Stimulated activated CD4-positive, alpha-beta T cell treated with anti-CD3 and anti-CD28 coated beads, Interleukin-12 subunit alpha, Interleukin-12 subunit beta, amount 100 ng/mL, for 4 hours (primary cell): ENCODE measurements around the gene RHOD.

ENCODE experiments used
- DNase-seq: peaks from one replicate; pipeline ENCODE4 v3.0.0-alpha.2; 2020

Gene RHOD, protein sequence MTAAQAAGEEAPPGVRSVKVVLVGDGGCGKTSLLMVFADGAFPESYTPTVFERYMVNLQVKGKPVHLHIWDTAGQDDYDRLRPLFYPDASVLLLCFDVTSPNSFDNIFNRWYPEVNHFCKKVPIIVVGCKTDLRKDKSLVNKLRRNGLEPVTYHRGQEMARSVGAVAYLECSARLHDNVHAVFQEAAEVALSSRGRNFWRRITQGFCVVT

DNA sequence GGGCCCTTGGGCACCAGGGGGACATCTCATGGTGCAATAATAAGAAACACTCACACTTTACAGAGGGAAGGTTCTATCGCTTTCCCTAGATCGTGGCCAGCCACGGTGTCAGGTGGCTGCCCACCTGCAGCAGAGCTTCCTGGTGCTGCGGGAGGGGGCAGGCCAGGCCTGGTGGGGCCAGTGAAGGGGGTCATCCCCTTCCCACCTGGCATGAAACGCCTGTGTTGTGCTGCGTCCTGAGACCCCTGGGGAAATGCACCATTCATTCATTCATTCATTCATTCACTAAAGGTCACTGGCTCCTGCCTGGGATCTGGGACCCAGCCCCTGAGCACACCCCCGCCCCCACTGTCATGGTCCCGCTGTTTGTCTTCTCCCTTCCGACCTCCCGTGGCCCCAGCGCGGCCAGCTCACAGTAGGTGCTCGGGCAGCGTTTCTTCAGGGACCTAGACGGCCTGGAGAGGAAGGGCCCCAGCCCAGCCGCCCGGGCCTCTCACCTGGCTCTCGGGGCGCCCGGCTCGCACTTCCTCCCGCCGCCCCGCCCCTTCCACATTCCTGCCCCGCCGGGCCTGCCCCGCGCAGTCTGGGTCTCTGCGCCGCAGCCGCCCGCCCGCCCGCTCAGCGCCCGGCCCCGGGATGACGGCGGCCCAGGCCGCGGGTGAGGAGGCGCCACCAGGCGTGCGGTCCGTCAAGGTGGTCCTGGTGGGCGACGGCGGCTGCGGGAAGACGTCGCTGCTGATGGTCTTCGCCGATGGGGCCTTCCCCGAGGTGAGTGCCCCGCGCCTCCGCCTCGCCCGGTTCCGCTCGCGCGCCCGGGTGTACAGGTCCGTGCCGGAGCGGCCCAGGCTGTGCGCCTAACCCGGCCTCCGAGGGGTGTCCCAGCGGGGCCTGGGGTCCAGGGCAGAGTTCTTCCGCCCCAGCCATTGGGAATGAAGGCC lies at the start of gene RHOD:
TSS of gene RHOD (plus strand) at position 581 of the 938 bp plus-strand sequence. CDS start at position 637, 56 bp downstream.
- peak; percentile 38 for DNase-seq

DNA sequence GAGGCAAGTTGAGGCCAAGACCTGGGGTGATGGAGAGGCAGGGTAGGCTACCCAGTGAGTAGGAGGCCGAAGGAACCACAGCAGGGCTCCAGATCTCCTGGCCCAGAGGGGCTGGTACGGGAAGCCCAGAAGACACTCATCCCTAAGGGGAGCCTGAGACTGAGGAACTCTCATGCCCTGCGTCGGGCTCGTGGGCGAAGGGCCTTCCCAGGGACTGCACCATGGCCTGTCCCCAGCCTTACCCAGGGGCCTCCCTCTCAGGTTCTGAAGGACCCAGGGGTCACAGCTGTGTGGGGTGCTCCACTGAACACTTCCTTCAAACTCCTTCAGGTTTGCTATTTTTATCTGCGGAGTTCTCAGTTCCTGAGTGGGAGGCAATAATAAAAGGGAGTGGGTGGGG lies 49.5 kb upstream of the RHOD start:
- DNase-seq, result no peak

DNA sequence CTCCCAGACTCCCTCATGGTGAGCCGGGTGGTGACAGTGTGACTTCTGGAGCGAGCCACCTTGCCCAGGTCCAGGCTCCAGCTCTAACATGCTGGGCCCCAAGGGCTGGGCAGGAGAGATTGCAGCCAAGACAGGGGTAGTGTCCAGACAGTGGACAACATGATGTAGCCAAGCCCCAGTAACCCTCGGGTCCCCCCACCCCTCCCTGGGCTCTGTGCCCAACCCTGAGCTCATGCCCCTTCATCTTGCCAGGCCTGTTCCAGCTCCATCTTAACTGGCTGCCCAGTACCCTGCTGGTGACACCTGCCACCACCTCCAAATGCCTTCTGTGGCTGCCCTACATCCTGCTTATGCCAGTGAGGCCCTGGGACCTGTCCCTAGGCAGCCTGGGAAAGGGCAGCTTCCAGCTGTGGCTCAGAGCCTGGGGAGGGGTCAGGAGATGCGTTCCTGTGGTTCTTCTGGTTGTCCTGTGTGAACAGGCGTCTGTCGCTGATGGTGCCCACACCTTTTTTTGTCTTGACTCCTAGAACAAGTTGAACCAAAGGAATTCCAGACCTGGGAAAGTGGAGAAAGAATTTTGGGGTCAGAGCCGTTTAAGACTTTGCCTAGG lies 46.2 kb upstream of the RHOD start:
- DNase-seq, result no peak

DNA sequence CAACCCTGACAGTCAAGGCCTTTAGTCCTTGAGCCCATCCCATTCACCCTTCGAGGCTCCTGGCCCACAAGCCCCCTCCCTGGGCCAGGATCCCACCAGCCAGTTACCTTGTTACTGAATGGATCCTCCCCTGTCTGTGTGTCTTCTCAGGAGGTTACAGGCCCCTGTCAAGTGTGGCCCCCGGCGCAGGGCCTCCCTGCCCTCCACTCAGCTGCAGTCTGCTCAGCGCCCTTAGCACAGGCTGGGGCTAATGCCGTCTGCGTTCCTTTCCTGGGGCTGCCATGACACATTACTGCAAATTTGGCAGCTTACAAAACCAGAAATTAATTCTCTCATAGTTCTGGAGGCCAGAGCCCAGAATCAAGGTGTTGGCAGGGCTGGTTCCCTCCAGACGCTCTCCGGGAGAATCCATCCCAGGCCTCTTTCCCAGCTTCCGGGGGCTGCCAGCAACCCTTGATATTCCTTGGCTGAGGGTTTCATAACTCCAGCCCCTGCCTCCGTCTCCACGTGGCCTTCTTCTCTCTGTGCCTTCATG lies 43.1 kb upstream of the RHOD start:
- no peak for DNase-seq

DNA sequence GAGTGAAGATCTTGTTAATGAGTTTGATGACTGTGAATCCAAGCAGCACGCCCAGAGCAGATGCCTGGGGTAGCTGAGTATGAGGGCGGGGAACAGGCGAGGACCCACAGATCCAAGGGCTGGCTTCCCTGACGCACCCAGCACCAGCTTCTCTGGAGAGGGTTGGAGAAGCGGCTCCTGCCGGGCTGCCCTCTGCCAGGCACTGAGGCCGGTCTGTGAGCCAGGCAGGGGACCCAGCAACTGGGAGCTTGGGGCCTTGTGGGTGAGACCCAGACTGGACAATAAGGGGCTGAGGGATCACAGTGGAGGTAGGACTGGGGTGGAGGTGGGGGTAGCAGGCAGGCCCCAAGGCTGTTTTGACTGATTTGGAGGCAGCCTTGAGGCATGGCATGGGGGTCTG lies 42.3 kb upstream of the RHOD start:
- no peak for DNase-seq

DNA sequence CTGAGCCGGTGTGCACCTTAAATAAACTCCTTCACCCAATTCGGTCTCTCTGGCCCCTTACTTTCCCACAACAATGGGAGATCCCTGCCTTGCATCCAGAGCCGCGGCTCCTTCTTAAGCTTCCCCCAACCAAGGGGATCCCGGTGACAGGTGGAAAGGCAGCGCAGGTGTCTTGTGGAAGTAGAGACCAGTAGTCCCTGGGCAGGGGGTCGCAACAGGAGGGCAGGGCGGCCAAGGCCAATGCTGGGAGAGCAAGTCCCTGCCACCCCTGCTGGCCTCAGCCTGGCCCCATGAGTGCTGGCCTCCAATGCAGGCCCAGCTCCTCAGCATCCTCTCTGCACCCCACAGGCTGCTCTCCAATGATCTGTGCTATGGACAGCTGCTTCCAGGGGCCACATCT lies 41.6 kb upstream of the RHOD start:
- no peak for DNase-seq

DNA sequence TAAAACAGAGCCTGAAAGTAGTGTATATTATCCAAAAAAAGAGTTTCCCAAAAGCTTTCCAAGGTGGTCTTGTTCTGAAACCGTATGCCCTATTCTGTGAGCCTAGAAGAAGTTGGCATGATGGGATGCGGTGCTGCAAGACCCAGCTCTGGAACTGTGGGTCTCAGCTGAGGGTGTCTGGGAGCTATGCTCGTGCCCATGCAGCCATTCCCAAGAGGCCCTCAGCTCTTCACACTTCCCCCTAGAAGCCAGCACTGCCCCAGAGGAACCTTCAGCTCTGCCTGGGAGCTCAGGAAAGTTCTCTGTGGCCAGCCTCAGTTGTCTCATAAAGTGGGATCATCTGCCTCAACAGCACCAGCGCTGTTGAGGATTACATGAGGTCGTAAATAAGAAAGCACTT lies 40.1 kb upstream of the RHOD start:
- DNase-seq, result no peak

DNA sequence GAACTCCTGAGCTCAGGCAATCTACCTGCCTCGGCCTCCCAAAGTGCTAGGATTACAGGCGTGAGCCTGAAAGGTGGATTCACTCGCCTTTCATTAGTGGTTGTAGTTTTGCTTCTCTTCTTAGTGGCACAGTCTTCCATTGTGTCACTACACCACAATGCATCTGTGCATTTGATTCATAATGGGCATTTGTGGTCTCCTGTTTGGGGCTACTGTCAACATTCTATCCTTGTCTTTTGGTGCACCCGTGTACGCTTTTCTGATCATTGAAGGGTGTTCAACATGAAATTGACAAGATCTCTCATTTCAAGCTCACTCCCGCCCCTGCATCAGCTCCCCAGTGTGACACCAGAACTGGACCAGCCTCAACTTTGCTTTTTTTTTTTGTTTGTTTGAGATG lies 35.7 kb upstream of the RHOD start:
- DNase-seq, result no peak

DNA sequence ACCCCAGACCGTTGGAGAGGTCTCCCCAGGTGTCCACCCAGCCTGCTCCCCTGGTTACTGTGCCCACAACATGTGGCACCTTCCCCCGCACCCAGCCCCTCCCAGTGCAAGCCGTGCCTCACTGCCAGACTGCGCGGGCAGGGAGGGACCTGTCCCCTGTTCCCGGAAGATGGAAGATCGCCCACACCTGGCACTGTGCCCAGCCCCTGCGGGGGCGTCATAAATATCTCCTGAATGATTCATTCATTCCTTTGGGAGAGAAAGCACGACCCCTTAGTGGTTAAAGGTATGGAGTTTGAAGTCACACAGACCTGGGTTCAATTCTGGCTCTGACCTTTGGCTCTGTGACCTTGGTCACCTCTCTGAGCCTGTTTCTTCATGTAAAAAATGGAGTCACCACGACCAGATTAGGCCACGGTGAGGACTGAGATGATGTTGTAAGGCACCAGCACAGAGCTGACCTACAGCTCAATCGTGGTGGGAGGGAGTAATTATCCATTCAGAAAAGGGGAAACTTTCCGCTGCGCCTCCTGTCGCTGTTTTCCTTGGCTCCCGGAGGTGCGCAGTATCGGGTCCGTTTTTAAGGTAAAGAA lies 34.2 kb upstream of the RHOD start:
- no peak for DNase-seq

DNA sequence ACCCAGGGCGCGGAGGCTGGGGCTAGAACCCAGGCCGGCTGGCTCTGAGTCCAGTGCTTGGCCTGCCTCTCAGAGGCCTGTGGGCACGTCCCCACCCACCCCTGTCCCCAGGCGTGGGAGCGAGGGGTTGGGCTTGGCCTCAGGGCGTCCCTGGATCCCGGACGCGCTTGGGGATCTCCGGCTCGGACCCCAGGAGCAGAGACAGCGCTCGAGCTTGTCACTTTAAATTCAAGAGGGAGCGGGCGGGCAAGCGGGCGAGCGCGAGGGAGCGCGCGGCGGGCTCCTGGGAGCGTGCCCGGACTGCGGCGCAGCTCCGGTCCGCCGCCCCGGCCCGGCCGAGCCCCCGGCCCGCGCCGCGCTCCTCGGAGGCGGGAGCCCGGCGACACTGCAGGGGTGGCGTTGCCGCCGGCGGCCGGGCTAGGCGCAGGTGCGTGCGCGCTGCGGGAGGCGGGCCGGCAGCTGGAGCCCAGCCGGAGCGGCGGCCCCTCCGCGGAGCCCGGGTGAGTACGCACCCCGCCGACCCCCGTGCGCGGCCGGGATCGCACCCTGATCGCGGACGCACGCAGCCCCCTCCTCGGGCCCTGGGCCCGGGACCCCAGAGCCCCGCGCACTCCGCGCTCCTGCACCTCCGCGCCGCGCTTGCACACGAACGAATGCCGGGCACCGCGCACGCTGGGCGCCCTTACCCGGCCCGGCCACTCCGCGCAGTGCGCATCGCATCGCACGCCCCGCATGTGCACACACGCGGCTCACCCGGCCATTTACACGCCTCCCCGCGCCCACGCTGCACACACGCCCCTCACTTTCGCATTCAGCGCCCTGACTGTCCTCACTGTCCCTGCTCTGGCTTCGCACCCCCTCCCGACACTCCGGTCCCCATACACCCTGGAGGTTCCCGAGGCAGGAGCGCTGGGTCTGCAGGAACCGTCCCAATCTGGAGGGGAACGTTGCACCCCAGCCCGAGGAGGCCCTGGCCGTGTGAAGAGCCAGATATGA lies 33.4 kb upstream of the RHOD start, which contains the start of gene SYT12:
TSS of gene SYT12 (plus strand) at position 174 of the 996 bp plus-strand sequence. CDS start 7,011 bp downstream, outside the sequence.
- peak; percentile 16 for DNase-seq

DNA sequence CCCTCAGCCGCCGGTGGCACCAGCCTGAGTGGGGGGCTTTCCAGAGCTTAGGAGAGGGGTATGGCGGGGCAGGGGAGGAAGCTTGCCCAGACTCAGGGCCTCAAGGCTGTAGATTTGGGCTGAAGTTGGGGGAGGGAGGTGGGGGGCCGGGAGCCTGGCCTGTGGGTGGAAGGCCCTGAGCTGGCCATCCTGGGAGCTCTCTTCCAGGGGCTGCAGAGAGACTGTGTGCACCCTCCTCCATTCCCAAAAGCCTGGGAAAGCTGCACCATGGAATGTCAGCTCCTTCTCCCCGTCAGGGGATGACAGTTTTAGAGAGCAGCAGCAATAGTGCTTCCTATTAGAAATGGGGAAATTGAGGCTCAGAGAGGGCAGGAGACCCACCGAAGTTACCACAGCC lies 32.7 kb upstream of the RHOD start:
- DNase-seq, result no peak

DNA sequence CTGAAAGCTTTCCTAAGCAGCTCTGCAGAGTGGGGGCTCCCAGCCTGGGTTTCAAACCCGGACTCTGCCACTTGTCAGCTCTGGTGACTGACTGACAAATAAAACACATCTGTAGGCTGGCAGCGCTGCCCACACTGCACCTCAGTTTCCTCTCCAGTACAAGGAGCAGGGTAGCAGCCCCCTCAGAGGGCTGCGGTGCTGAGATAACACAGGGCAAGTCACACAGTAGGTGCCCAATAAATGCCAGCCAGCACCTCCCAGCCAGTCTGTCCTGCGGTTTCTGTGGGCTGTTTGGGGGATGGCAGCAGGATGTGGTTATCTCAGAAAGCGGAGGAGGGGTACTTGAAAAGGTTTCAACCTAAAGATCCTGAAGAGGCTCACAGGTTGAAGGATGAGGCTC lies 32.2 kb upstream of the RHOD start:
- peak; percentile 32 for DNase-seq

DNA sequence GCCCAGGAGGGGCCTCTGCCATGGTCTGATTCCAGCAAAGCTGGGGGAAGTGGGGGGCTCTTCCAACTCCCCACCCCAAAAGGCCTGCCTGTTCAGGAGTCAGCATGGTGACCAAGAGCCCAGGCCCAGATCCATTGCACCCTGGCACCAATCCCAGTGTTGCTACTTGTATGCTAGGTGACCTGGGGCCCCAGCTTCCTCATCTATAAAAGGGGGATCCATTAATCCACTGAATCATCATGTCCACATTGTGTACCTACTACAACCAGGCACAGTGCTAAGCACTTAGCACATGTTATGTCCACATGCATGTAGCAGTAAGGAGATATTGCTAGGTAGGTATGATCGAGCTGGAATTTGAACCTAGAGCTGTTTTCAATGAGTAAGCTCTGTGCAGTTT lies 31.7 kb upstream of the RHOD start:
- DNase-seq, result no peak

DNA sequence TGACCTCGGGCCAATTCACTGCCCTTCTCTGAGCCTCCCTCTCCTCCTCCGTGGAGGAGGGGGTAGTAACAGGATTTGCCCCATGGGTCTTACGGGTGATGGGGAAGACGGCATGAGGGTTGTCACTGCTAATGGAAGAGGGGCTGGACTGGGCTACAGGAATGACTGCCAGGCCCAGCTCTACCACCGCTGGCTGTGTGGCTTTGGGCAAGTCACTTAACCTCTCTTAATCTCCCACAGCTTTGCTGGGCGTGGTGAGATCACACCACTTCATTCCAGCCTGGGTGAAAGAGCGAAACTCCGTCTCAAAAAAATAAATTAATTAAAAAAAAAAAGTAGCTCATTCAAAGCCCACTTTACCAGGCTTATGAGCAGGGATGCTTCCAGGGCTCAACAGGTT lies 30.9 kb upstream of the RHOD start:
- no peak for DNase-seq

DNA sequence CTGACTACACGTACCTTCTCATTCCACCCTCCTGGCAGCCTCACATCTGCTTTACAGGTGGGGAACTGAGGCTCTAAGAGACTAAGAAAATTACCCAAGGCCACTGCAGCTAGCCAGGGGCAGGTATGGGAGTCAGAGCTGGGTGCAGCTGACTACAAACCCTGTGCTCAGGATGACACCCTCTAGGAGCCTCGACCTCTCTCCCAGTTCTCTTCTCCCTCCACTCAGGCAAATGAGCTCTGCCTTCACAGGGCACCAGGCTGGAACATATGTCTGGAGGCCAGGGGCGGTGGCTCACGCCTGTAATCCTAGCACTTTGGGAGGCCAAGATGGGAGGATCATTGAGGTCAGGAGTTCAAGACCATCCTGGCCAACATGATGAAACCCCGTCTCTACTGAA lies 29.7 kb upstream of the RHOD start:
- DNase-seq, result no peak

DNA sequence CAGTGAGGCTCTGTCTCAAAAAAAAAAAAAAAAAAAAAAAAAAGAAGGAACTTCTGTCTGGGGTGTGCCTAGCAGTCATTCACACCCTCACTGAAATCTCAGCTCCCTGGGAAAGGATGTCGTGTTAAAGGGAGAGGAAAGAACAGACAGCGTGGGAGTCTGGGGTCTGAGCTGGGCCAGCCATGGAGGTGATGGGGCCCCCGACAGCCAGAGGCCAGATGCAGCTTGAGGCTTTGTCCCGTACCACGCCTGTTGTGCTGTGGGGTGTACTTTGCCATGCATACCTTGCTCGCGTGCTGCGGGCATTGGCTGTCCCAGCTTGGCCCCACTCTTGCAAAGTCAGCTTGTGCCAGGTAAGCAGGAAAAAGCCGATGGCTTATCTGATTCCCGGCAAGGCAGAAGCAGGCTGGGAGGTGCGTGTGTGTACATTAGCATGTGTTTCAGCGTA lies 29.1 kb upstream of the RHOD start:
- DNase-seq, result no peak

DNA sequence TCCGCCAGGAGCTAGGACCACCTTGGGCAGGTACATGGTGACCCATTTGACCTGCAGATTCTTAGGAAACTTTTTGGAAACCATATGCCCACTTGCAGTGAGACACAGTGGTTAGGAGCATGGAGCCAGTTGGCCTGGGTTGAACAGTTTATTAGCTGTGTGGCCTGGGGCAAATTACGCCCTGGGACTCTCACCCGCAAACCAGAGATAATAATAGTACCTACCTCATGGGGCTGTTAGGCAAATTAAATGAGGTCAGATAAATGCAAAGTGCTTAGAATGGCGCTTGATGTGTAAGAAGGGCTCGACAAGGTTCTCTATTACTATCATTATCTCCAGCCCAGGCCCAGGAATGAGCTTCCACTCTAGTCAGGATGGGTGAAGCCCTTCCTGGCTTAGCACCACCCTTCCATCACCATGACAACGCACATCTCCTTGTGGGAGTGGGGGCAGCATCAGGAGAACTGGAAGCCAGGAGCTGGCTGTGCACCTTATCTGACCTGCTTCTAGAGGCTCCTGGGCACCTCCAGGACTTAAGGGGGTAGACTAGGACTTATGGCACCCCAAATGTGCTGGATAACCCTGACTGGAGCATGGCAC lies 28.6 kb upstream of the RHOD start:
- no peak for DNase-seq

DNA sequence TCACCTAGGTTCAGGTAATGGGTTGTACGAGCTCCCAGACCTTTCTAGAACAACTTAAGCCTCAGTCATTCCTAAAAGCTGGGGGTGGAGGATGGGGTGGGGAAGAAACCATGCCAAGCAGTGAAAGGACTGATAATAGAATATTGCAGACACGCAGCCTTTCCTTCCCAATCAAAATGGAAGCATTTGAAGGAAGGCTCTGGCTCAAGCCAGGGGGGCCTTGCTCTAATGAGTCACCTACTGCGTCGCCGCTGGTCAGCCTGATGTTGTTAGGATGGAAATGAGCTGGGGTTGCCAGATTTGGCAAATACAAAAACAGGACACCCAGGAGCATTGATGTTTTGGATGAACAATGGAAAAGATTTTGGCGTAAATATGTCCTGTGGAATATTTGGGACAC lies 27.5 kb upstream of the RHOD start:
- no peak for DNase-seq

DNA sequence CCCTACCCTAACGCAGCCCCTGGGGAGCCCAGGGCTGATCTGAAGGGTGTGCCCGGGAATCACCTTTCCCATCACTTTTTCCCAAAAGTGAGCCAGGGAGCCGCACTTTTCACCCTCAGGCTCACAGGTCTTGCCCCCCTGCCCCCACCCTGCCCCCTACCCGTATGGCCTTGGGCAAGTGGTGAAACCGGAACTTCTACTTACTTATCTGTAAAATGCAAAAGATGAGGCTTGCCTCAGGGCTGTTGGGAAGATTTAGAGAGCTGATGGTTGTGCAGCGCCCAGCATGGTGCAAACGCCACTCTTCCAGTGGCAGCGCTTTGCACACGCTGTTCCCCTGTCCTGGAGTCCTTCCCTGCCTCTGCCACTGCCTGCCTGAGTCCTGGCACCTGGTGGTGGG lies 25.7 kb upstream of the RHOD start:
- DNase-seq, result no peak

DNA sequence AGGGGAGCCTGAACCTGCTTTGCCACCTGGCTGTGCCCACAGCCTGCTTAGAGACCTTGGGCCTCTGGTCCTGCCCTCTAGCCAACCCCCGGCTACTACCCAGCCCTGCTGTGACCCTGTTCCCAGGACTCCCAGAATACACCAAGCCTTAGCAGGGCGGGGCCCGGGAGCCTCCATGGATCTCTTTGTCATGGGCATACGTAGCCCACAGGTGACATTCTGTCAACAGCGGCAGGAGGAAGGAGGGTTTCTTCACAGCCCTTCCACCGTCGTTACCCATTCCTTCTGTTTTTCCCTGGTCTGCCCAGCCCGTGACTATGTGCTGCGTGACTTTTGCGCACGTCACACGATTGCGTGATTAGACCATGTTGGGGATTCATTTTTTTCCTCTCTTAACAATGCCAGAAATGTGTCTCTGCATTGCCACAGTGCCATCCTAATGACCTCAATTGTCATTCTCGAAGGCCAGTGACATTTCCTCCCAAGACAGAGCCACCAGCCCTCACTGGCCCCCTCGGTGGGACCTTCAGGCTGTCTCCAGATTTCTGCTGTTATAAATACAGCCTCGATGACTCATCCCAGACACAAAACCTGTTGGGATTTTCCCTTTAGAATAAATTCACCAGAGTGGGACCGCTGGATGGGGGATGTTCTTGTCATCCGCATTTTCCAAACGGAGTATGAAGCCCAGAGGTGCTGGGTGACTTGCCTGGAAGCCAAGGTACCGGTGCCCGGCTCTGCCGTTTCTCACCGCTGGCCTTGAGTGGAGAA lies 24.7 kb upstream of the RHOD start:
- DNase-seq, result no peak
